HEK293T (cell line): ENCODE measurements around the gene DDAH1.
"Not testable (repeated sequence)": the region's sequence is repeated elsewhere in the genome, so short reads cannot be mapped to it uniquely, and the experiment has no call there.

Source experiments
- CTCF ChIA-PET: fragments of 350-600 bp; formaldehyde crosslinking; extraction: SDS; loops from one replicate; lab custom pipeline; 2021; ENCODE audit warnings: antibody characterized with exemption, inconsistent platforms; lab: Yijun Ruan, JAX
- POLR2A ChIA-PET: fragments of 350-600 bp; formaldehyde crosslinking; extraction: SDS; loops from one replicate; lab custom pipeline; 2020; ENCODE audit warnings: antibody characterized with exemption, inconsistent platforms; lab: Yijun Ruan, JAX
- DNase-seq: peaks from one replicate; pipeline ENCODE4 v3.0.0; 2012; ENCODE audit warnings: mixed read lengths; ENCODE audit errors: extremely low spot score
- ARNT ChIP-seq: fragments of 450-650 bp; IDR thresholded peaks from 2 replicates; pipeline ENCODE4 v1.6.1; 2017; ENCODE audit warnings: mild to moderate bottlenecking
- BHLHE40 ChIP-seq: fragments of 450-650 bp; IDR thresholded peaks from 2 replicates; pipeline ENCODE4 v1.6.1; 2016; ENCODE audit warnings: mild to moderate bottlenecking, moderate library complexity, borderline replicate concordance
- CTBP1 ChIP-seq: fragments of 450-650 bp; IDR thresholded peaks from 2 replicates; pipeline ENCODE4 v1.6.1; 2016; ENCODE audit warnings: borderline replicate concordance
- ELF4 ChIP-seq: fragments of 450-650 bp; IDR thresholded peaks from 2 replicates; pipeline ENCODE4 v1.6.1; 2017; ENCODE audit warnings: antibody characterized with exemption
- FOXA1 ChIP-seq: fragments of 450-650 bp; IDR thresholded peaks from 2 replicates; pipeline ENCODE4 v1.6.1; 2016; ENCODE audit warnings: mild to moderate bottlenecking
- FOXK2 ChIP-seq: fragments of 450-650 bp; IDR thresholded peaks from 2 replicates; pipeline ENCODE4 v1.6.1; 2016; ENCODE audit warnings: mild to moderate bottlenecking
- FOXM1 ChIP-seq: fragments of 450-650 bp; IDR thresholded peaks from 2 replicates; pipeline ENCODE4 v1.6.1; 2017; ENCODE audit warnings: mild to moderate bottlenecking, borderline replicate concordance
- HDGF ChIP-seq: fragments of 450-650 bp; IDR thresholded peaks from 2 replicates; pipeline ENCODE4 v1.6.1; 2017; ENCODE audit warnings: antibody characterized with exemption, borderline replicate concordance
- L3MBTL2 ChIP-seq: fragments of 450-650 bp; conservative IDR thresholded peaks from 2 replicates; pipeline ENCODE4 v1.6.1; 2016; ENCODE audit warnings: mild to moderate bottlenecking
- LEF1 ChIP-seq: fragments of 450-650 bp; IDR thresholded peaks from 2 replicates; pipeline ENCODE4 v1.6.1; 2017; ENCODE audit warnings: mild to moderate bottlenecking, borderline replicate concordance
- NFRKB ChIP-seq: fragments of 450-650 bp; IDR thresholded peaks from 2 replicates; pipeline ENCODE4 v1.6.1; 2016; ENCODE audit warnings: mild to moderate bottlenecking, moderate library complexity
- PKNOX1 ChIP-seq: fragments of 450-650 bp; IDR thresholded peaks from 2 replicates; pipeline ENCODE4 v1.6.1; 2016
- SP1 ChIP-seq: fragments of 450-650 bp; IDR thresholded peaks from 2 replicates; pipeline ENCODE4 v1.6.1; 2017
- SUZ12 ChIP-seq: fragments of 450-650 bp; IDR thresholded peaks from 2 replicates; pipeline ENCODE4 v1.6.1; 2016; ENCODE audit warnings: mild to moderate bottlenecking
- TARDBP ChIP-seq: fragments of 450-650 bp; IDR thresholded peaks from 2 replicates; pipeline ENCODE4 v1.6.1; 2016
- ZNF384 ChIP-seq: fragments of 450-650 bp; IDR thresholded peaks from 2 replicates; pipeline ENCODE4 v1.6.1; 2016

The DDAH1 gene

GRCh38 chr1:85478366-85478765 lies 13.4 kb upstream of the DDAH1 start:
- ChIA-PET CTCF (no interaction called here), POLR2A (no interaction called here)
- TF ChIP-seq TARDBP = no peak
- no peak for TF ChIP-seq CTBP1
- no peak for TF ChIP-seq SP1
- TF ChIP-seq PKNOX1 = no peak
- TF ChIP-seq NFRKB = no peak
- TF ChIP-seq ELF4 = no peak
- no peak for TF ChIP-seq FOXK2
- TF ChIP-seq SUZ12 = no peak
- no peak for TF ChIP-seq L3MBTL2
- TF ChIP-seq HDGF = no peak
- no peak for TF ChIP-seq FOXM1

GRCh38 chr1:85475055-85475454 lies 10.1 kb upstream of the DDAH1 start:
- no peak for TF ChIP-seq PKNOX1
- ChIA-PET CTCF (no interaction called here), POLR2A (interaction anchor here (0.6 to 1.3 kb wide), 2 partner anchors 10 to 177 kb away, joined by 3 to 5 read pairs; partner anchors contain the start of gene DDAH1)
- no peak for DNase-seq

More at GRCh38 chr1:85478366-85478765, 13.4 kb upstream of the DDAH1 start:
- DNase-seq = no peak

- TF ChIP-seq ELF4 (no peak), SUZ12 (no peak), HDGF (no peak), ZNF384 (no peak), FOXM1 (no peak), CTBP1 (no peak), NFRKB (no peak), L3MBTL2 (no peak), LEF1 (no peak)
- POLR2A ChIA-PET = no interaction called here
- no peak for DNase-seq
- CTCF ChIA-PET = no interaction called here
Observed at GRCh38 chr1:85473390-85473789, 8.4 kb upstream of the DDAH1 start.

GRCh38 chr1:85471558-85471957 lies 6.6 kb upstream of the DDAH1 start:
- ChIA-PET CTCF (no interaction called here), POLR2A (no interaction called here)
- DNase-seq = no peak
- TF ChIP-seq PKNOX1 (no peak), BHLHE40 (no peak)

- POLR2A ChIA-PET, CTCF ChIA-PET, DNase-seq: not testable (repeated sequence)
Observed at GRCh38 chr1:85470130-85470529, 5.2 kb upstream of the DDAH1 start.

- POLR2A ChIA-PET = no interaction called here
- TF ChIP-seq CTBP1 (no peak), ELF4 (no peak), FOXK2 (no peak), SUZ12 (no peak), FOXA1 (no peak), PKNOX1 (no peak), SP1 (no peak)
- DNase-seq = no peak
- CTCF ChIA-PET = no interaction called here
Observed at GRCh38 chr1:85467929-85468540, 3.1 kb upstream of the DDAH1 start.

- no peak for TF ChIP-seq ZNF384
- no peak for TF ChIP-seq FOXM1
- TF ChIP-seq LEF1 = no peak
- no peak for TF ChIP-seq FOXA1
- TF ChIP-seq FOXK2 = no peak
- no peak for TF ChIP-seq ARNT
- TF ChIP-seq TARDBP = no peak
- TF ChIP-seq BHLHE40 = no peak
- no peak for TF ChIP-seq L3MBTL2
- no peak for TF ChIP-seq HDGF
- no peak for TF ChIP-seq SUZ12
- no peak for TF ChIP-seq ELF4
- TF ChIP-seq SP1 = no peak
- no peak for DNase-seq
- ChIA-PET CTCF (interaction anchor here (0.7 kb wide), 1 partner anchor 150 kb away, joined by 5 read pairs; no protein-coding TSS in a partner anchor), POLR2A (no interaction called here)
Observed at GRCh38 chr1:85467036-85467435, 2.1 kb upstream of the DDAH1 start.
